Measurements from ENCODE around the gene LNX1. TPM values are rescaled to one million over a fixed set of nuclear protein-coding genes. Genes with fewer than 3 reads are reported as not detected.

LNX1 gene
- total RNA-seq, 1 donor from 2014 or later: 5.4 TPM

GRCh38 chr4:53619431-53619830 lies 28.1 kb upstream of the LNX1 start:
- H3K4me3 ChIP-seq: no peak overlapping the region
- intact Hi-C loops (cut with DNase I): no loop called here
- no peak for DNase-seq

GRCh38 chr4:53618321-53618720 lies 27.0 kb upstream of the LNX1 start:
- no peak overlapping the region for H3K27ac ChIP-seq
- no peaks in the 10 kb centered on the region for H3K36me3 ChIP-seq
- ATAC-seq: no peak
- DNase-seq: no peak
- TF ChIP-seq, protein P1, sequence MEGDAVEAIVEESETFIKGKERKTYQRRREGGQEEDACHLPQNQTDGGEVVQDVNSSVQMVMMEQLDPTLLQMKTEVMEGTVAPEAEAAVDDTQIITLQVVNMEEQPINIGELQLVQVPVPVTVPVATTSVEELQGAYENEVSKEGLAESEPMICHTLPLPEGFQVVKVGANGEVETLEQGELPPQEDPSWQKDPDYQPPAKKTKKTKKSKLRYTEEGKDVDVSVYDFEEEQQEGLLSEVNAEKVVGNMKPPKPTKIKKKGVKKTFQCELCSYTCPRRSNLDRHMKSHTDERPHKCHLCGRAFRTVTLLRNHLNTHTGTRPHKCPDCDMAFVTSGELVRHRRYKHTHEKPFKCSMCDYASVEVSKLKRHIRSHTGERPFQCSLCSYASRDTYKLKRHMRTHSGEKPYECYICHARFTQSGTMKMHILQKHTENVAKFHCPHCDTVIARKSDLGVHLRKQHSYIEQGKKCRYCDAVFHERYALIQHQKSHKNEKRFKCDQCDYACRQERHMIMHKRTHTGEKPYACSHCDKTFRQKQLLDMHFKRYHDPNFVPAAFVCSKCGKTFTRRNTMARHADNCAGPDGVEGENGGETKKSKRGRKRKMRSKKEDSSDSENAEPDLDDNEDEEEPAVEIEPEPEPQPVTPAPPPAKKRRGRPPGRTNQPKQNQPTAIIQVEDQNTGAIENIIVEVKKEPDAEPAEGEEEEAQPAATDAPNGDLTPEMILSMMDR (IDR thresholded peaks at IDR 0.05): no peak
- H3K4me3 ChIP-seq: no peak overlapping the region
- no peaks in the 10 kb centered on the region for H3K4me1 ChIP-seq
- H3K27me3 ChIP-seq (ENCODE audit: low read depth): no peaks in the 10 kb centered on the region
- intact Hi-C loops (cut with DNase I): no loop called here
- H3K9me3 ChIP-seq: no peaks in the 10 kb centered on the region

More at GRCh38 chr4:53619431-53619830, 28.1 kb upstream of the LNX1 start:
- no peak overlapping the region for H3K27ac ChIP-seq
- H3K36me3 ChIP-seq: no peaks in the 10 kb centered on the region
- TF ChIP-seq, protein P1 (IDR thresholded peaks at IDR 0.05): no peak
- no peak for ATAC-seq
- H3K9me3 ChIP-seq: no peaks in the 10 kb centered on the region
- H3K27me3 ChIP-seq (ENCODE audit: low read depth): no peaks in the 10 kb centered on the region
- no peaks in the 10 kb centered on the region for H3K4me1 ChIP-seq

GRCh38 chr4:53617101-53617680 lies 25.9 kb upstream of the LNX1 start:
- intact Hi-C loops (cut with DNase I): no loop called here
- no peak overlapping the region for H3K4me3 ChIP-seq
- TF ChIP-seq, protein P1 (IDR thresholded peaks at IDR 0.05): no peak
- DNase-seq (no peak), ATAC-seq (no peak)
- H3K27me3 ChIP-seq (ENCODE audit: low read depth): no peaks in the 10 kb centered on the region
- no peaks in the 10 kb centered on the region for H3K4me1 ChIP-seq
- no peaks in the 10 kb centered on the region for H3K36me3 ChIP-seq
- no peaks in the 10 kb centered on the region for H3K9me3 ChIP-seq
- no peak overlapping the region for H3K27ac ChIP-seq

DNA sequence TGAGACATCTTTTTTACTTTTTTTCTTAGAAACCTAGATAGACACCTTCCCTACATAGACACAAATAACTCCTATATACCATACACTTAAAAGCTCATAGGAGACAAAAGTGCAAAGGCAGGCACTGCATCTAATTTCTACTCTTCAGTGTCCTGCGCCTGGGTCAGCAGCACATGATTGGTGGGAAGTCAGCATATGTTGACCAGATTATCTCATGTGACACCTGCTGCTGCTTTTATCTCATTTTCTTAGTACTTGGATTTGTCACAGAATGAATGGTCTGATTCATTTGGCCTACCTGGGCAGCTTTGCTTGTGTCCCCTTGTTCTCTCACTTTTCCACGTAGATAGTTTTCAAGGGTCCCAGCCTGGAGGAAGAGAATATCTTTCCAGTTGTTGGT lies 24.9 kb upstream of the LNX1 start:
- H3K4me3 ChIP-seq: no peak overlapping the region
- no peak overlapping the region for H3K27ac ChIP-seq
- H3K4me1 ChIP-seq: no peaks in the 10 kb centered on the region
- ATAC-seq (no peak), DNase-seq (no peak)
- no peaks in the 10 kb centered on the region for H3K9me3 ChIP-seq
- H3K36me3 ChIP-seq: no peaks in the 10 kb centered on the region
- intact Hi-C loops (cut with DNase I): no loop called here
- H3K27me3 ChIP-seq (ENCODE audit: low read depth): no peaks in the 10 kb centered on the region
- TF ChIP-seq, protein P1 (IDR thresholded peaks at IDR 0.05): no peak

DNA sequence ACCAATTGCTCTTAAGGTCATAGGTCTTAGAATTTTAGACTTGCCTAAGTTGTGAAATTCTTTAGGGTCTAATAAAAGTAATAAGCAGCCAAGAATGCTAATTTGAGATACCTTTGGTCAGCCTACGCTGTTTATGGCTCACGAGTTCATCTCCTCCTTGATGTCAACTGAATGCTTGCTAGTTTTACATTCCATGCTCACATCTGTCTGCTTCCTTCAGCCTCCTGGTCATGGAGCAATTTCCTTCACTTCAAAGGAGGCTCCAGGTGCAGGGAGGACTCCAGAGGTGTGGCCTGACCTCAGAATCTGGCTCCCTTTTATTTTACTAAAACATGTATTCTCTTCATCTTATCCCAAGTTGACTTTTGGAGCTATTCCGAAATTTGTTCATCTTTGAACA lies 23.3 kb upstream of the LNX1 start:
- Histone ChIP-seq H3K4me3 (no peak overlapping the region), H3K27ac (no peak overlapping the region), H3K4me1 (no peaks in the 10 kb centered on the region), H3K27me3 (ENCODE audit: low read depth) (no peaks in the 10 kb centered on the region), H3K36me3 (no peaks in the 10 kb centered on the region), H3K9me3 (no peaks in the 10 kb centered on the region)
- intact Hi-C loops (cut with DNase I): no loop called here
- no peak for DNase-seq
- TF ChIP-seq, protein P1 (IDR thresholded peaks at IDR 0.05): no peak
- ATAC-seq: no peak

Measured in lower lobe of right lung (tissue), 2 donors.